GM19193 (cell line): ENCODE results near the gene TMTC1.

ENCODE experiments used
- POLR2A ChIP-seq: IDR thresholded peaks from 4 replicates; pipeline ENCODE4 v1.6.1; 2011; ENCODE audit not compliant: insufficient read depth, insufficient read length; ENCODE audit errors: extremely low read depth

The TMTC1 gene

DNA sequence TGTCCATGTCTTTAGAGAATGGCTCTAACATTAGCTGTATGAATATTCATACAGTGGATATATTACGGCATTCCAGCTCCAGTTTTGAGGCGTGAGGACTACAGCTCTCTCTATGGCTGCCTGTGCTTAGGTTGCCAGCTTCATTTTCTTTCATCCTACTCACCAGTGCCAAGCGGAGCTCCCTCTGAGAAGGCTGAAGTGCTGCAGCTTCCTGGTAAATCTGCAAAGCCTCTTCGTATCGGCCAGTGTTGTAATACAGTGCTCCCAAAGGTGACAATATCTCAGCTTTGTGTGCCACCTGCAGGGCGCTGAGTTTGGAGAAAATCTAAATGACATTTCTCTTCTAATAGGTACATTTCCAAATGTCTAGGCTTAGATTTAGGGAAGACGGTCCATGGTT, 266.5 kb downstream of the TMTC1 start:
- TF ChIP-seq POLR2A = no peak

DNA sequence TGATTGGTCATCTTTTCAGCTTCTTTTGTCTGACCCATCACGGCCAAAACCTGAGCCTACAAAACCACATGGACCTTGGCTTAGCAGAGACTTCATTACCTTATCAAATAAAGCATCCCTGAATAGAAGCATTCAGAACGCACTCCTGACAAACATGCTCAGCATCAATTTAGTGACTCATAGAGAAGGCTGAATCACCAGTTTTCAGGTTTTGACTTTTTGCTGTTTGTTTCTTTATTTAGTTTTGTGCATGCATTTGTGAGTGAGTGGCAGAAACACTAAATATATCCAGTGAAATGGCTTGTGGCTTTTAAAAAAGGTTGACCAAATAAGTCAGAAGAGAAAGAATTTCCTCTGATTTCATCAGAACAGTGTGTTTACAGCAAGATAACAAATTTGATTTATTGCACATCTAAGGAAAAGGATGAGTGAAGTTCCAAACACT, 267.3 kb downstream of the TMTC1 start:
- TF ChIP-seq POLR2A = no peak

DNA sequence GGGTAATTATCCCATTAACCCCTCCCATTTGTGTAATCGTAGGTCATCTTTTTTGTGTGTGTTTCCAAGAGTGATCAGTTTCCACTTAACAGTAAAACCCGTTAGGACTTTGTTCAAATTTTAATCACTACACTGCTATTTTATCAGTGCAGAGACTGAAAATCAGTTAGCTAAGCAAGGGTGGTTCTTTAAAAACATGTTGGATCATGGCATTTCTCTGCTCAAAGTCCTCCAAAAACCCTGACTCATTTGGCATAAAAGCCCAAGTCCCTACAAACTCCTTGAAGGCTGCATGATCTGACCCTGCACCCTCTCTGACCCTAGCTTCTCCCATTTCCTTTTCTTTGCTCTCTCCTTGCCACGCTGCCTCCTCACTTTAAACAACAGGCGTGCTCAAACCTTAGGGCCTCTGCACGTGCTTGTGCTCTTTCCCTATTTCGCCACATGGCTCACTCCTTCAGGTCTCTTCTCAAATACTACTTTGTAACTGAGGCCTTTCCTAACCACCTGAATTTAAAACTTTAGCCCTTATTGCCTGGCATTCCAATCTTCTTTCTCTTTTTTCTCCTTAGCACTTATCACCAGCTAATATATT, 273.1 kb downstream of the TMTC1 start:
- TF ChIP-seq POLR2A = no peak

DNA sequence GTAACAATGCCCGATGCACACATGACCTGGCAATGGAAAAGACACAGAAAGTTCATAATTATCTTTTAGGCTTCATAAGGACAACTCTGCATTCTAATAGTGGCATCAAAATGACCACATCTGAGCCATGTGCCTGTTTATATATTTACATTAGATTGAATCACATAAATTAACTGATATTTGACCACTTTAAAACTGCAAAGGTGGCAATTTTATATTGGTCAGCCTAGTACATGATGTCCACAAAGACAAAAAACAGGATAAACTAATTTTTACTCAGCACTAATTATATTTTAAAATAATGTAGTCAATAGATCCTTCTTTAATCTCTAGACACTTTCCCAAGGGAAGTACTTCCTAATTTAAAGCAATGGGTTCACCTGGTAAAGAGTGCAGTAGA, 274.2 kb downstream of the TMTC1 start:
- TF ChIP-seq POLR2A = no peak

DNA sequence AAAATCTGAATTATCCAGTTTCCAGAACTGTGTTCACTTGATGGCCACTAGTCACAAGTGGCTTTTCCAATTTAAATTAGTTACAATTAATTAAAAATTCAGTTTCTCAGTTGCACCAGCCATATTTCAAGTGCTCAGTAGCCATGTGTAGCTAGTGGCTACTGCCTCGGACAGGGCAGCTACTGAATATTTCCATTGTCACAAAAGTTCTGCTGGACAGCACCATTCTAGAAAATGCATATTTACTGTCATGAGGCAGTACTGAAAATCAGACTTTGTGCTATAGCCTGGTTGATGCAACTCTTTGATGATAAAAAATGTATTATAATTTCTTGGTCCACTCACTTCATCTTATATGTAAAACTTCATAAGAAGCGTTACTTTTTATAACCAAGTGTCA, 274.8 kb downstream of the TMTC1 start:
- TF ChIP-seq POLR2A = no peak

DNA sequence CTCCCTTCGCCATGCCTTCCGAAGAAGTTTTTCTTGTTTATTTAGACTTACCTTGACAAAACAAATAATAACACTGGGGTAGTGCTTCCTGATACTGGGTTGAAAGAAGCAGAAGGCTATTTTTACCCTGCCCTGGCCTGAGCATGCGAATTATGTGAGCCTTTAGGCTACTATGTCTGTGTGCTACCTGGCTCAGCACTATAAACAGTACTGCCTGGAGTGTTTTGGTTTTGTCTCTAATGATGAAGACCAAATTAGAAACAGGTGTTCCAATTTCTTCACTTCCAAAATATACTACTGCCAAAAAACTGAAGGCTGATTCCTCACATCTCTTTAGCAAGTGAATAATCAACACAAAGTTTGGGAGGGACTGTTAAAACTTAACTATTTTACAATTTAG, 278.6 kb downstream of the TMTC1 start:
- no peak for TF ChIP-seq POLR2A

DNA sequence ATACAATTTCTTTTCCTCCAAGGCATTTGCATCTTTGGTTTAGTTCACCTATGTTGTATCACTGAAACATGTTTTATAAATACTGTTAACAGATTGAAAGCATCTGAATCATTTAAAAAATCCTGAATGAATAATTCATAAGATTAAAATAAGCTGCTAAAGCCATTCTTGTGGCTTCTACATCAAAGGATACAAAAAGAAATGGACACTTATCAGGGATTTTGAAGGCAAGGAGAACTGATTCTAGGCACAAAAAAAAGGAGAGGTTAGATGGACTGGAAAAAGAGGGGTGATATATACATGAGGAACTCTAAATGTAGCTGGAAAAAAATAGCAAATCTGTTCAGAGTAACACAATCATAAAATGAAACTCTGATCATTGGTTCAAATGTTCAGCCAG, 280.5 kb downstream of the TMTC1 start:
- TF ChIP-seq POLR2A = no peak

DNA sequence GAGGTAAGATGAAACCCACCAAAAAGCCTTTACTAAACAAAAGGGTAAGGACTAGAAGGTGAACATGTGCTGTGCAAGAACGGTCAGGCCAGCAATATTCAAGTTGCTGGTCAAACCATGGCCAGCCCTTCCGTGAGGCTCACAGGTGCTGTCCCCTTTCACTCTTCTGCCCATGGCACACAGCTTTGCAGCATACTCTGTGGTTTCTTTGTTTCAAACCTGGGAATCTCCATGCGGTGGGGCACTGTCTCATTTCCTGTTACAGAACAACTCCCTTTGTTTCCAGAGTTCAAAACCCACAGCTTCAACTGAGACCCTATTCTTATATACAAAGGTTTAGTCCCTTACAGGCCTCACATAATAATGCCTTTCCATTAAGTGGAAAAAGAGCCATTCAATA, 284.5 kb downstream of the TMTC1 start:
- no peak for TF ChIP-seq POLR2A

DNA sequence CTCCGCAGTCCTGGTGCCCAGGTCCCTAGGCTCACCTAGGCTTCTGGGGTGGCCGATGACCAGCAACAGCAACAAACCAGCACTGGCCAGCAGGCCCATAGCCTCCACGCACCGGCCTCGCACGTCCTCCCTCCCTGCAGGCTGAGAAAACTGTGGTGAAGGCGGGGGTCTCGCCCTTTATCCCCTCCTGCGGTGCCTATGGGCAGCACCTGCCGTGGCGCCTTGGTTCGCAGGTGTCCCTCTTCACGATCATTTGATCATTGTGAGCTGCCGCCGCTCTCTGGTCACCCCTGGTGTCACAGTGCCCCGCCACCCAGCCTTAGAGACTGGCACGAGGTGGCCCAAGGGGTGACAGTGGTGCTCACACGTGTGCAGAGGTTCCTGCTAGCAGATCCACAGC, 286.2 kb downstream of the TMTC1 start, which contains the start of gene OVCH1:
Gene OVCH1, minus strand, starts transcription at position 99 of the 400 bp plus-strand sequence. Its CDS starts 0 bp downstream, at position 99.
- no peak for TF ChIP-seq POLR2A

DNA sequence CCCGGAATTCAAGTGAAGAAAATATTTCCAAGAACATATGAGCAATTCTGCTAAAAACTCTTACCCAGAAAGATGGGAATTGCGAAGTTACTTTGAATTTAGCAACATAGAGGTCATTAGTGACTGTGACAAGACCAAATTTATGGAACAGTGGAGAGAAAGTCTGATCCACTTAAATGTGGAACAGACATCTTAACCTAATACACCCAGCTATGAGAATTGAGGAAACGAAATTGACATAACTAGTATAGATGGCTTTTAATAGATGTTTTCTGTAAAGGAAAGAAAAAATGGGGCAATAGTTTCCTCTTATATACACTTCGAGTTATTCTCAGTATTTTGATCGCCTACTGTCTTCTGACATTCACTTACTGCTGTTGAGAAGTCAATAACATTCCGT, 290.9 kb downstream of the TMTC1 start:
- no peak for TF ChIP-seq POLR2A

DNA sequence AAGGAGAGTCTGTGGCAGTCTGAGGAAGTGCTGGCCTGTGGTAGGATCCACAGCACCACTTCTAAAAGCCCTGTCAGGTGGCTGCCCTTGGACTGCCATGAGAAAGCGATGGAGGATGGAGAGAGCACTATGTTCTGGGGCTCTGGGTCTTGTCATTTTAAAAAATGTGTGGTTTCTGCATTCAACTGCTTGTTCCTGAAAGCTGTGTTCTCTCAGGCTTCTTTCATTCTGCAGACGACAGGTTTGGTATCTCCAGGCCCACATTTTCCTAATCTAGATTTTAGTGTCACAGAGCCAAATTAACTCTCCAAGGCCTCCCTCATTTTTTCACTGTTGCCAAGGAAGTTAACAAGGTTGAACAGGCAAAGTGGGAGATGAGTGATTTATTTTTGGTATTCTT, 296.8 kb downstream of the TMTC1 start:
- TF ChIP-seq POLR2A = no peak

DNA sequence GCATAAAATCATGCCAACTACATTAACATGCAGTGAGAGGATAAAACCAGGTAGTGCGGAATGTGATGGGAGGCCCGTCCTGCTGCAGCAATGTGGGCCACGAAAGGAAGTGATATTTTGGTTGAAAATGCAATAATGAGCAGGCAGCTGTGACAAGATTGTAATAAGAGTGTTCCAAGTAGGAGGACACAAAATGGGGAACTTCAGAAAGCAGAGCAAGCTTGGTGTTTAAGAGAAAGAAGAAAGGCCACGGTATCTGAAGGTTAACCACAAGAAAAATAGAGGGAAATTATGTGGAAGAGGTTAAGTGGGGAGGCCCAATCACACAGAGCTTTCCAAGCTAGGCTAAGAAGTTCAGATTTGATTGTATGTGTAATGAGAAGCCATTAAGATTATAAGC, 320.5 kb downstream of the TMTC1 start:
- TF ChIP-seq POLR2A = no peak

DNA sequence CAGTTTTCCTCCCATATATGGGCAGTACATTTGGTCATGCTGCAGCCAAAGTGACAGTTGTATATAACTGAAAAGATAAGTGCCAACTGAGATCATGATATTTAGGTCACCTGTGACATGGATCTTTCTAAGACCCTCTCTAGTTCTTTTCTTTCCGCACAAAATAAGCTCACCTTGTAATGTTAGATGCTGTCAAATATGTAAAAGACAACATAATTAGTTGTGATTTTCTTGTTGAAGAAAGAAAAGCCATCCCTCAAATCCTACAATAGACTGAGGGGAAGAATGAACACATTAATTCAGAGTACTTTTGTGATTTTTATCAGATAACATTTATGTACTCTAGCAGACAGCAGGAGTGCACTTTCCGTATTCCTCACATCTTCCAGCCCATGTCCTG, 323.7 kb downstream of the TMTC1 start:
- no peak for TF ChIP-seq POLR2A

DNA sequence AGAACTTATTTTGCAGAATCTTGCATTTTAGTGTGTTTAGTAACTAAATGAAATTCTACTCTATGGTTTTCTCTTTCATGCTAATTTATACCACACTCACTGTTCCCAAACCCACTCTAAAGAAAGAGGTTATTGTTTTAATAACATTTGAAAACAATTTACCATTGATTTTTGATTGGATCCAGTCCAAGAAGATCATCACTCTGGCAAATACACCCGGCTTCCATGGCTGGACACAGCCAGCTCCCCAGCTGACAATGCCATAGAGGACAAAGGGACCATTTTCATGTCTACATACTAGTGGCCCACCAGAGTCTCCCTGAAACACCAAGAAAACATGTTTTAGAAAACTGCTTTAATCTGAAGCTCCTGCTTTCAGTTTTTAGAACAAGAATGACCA, 328.7 kb downstream of the TMTC1 start:
- TF ChIP-seq POLR2A = no peak

DNA sequence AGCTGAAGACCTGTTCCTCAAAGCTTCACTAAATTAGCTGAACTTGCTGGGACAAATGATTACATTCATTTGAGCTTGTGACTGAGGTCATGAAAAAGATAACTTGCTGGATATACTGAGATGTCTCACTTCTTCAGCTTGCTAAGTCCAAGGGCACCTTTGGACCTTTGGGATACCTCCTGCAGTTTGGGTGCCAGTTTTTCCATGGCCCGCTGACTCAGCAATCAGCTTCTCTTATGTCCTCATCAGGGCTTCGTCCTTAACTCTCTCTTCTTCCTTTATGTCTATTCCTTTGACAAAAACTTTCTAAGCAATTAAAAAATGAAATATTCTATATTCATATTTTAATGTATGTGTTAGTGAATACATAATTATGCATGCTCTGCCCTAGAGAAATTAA, 331.9 kb downstream of the TMTC1 start:
- TF ChIP-seq POLR2A = no peak
